H1 (cell line): Measurements from ENCODE around the gene CXCL3. TPM values are rescaled to one million over a fixed set of nuclear protein-coding genes. Genes with fewer than 3 reads are reported as not detected.

ENCODE experiments used
- CBX8 ChIP-seq: fragments of 300-800, 300-1000 bp; sonication (generic); IDR thresholded peaks from 2 replicates; pipeline ENCODE4 v1.7.1; 2016; ENCODE audit warnings: low read depth, low read length, borderline replicate concordance
- CHD2 ChIP-seq: IDR thresholded peaks from 2 replicates; pipeline ENCODE4 v1.6.1; 2012; ENCODE audit warnings: low read length, improper control_type of control experiment
- CREB1 ChIP-seq: IDR thresholded peaks from 2 replicates; pipeline ENCODE4 v1.6.1; 2012; ENCODE audit warnings: inconsistent platforms
- EP300 ChIP-seq, 2 experiments: IDR thresholded peaks; 1 replicate in 1 of 2; 2 replicates in 1 of 2; pipeline ENCODE4 v1.6.1; 2011 to 2012; ENCODE audit warnings: low read depth in 2 of 2, low read length in 2 of 2, mild to moderate bottlenecking in 2 of 2, borderline replicate concordance in 1 of 2, inconsistent platforms in 1 of 2, moderate library complexity in 1 of 2
- EZH2 ChIP-seq: fragments of 200-600 bp; sonication (generic); IDR thresholded peaks from 2 replicates; pipeline ENCODE4 v1.7.1; 2012; ENCODE audit warnings: low read depth, mild to moderate bottlenecking, moderate library complexity, low read length, inconsistent platforms; ENCODE audit not compliant: severe bottlenecking
- FOSL1 ChIP-seq: IDR thresholded peaks from 2 replicates; pipeline ENCODE4 v1.6.1; 2011; ENCODE audit warnings: mild to moderate bottlenecking, low read depth, low read length, moderate library complexity; ENCODE audit not compliant: insufficient read depth
- GTF2F1 ChIP-seq: IDR thresholded peaks from 2 replicates; pipeline ENCODE4 v1.6.1; 2012; ENCODE audit warnings: low read depth, low read length, improper control_type of control experiment, borderline replicate concordance
- KDM1A ChIP-seq: fragments of 200-600, 300-600 bp; sonication (generic); IDR thresholded peaks from 2 replicates; pipeline ENCODE4 v1.7.1; 2016; ENCODE audit warnings: mild to moderate bottlenecking, low read length, borderline replicate concordance
- MAFK ChIP-seq: IDR thresholded peaks from 2 replicates; pipeline ENCODE4 v1.6.1; 2012; ENCODE audit warnings: low read depth, mild to moderate bottlenecking, improper control_type of control experiment, low read length
- SIX5 ChIP-seq: IDR thresholded peaks from 2 replicates; pipeline ENCODE4 v1.6.1; 2011; ENCODE audit warnings: mild to moderate bottlenecking, low read depth, low read length
- TBP ChIP-seq: IDR thresholded peaks from 2 replicates; pipeline ENCODE4 v1.6.1; 2011; ENCODE audit warnings: low read depth, low read length, improper control_type of control experiment
- YY1 ChIP-seq: IDR thresholded peaks from 2 replicates; pipeline ENCODE4 v1.6.1; 2011; ENCODE audit warnings: low read depth, mild to moderate bottlenecking, low read length
- polyA plus RNA-seq, 7 experiments: library from polyadenylated mRNA; depleted of rRNA in 3 of 7; stranded (reverse) in 5 of 7; unstranded in 2 of 7; fragments of >200 nt in 5 of 7; fragments of 200-250 nt in 2 of 7; gene quantifications; 1 replicate in 5 of 7; 2 replicates in 1 of 7; 4 replicates in 1 of 7; pipeline versions ENCODE4 v1.2.1 to v1.2.3, GENCODE V29; 2011 to 2013; ENCODE audit warnings: missing spikeins in 2 of 7, mixed read lengths in 2 of 7
- total RNA-seq: library from RNA; stranded (reverse); fragmentation: NEBNext Ultra II Directional; extraction: Animal tissue kit (Norgen Biotek cat#: 25700); gene quantifications from 2 replicates; pipeline ENCODE4 v1.2.1, GENCODE V29; 2021
- TF ChIP-seq, protein P1 (sequence below): fragments of 300-600 bp; sonication (generic); IDR thresholded peaks from 2 replicates; pipeline ENCODE4 v1.7.1; 2012; ENCODE audit warnings: low read length, moderate library complexity, mild to moderate bottlenecking, inconsistent platforms; ENCODE audit not compliant: insufficient replicate concordance

The CXCL3 gene
- total and polyA plus RNA-seq, 2 of the 8 experiments (the other 6 are each of a cell fraction or from before 2014, with no cell fraction given), result 3.1 to 5.2 TPM

DNA sequence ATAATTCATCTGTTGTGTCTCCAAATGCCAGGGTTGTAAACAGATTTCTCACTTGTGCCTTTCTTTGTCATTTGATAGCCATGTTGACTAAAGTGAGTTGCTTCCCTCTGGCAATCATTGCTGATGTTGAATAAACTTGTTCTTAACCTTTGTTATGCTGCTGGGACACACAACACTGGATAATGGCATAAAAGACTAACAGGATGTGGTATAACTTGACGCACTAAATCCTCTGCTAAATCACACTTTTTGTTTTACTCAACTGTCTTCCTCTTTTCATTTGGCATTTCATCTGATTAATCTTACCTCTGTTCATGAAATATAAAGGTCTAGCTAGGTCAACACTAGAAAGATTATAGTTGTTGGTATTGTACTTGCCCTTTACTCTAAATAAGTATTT, 22.4 kb downstream of the CXCL3 start (continued):
- TF ChIP-seq, protein P1, sequence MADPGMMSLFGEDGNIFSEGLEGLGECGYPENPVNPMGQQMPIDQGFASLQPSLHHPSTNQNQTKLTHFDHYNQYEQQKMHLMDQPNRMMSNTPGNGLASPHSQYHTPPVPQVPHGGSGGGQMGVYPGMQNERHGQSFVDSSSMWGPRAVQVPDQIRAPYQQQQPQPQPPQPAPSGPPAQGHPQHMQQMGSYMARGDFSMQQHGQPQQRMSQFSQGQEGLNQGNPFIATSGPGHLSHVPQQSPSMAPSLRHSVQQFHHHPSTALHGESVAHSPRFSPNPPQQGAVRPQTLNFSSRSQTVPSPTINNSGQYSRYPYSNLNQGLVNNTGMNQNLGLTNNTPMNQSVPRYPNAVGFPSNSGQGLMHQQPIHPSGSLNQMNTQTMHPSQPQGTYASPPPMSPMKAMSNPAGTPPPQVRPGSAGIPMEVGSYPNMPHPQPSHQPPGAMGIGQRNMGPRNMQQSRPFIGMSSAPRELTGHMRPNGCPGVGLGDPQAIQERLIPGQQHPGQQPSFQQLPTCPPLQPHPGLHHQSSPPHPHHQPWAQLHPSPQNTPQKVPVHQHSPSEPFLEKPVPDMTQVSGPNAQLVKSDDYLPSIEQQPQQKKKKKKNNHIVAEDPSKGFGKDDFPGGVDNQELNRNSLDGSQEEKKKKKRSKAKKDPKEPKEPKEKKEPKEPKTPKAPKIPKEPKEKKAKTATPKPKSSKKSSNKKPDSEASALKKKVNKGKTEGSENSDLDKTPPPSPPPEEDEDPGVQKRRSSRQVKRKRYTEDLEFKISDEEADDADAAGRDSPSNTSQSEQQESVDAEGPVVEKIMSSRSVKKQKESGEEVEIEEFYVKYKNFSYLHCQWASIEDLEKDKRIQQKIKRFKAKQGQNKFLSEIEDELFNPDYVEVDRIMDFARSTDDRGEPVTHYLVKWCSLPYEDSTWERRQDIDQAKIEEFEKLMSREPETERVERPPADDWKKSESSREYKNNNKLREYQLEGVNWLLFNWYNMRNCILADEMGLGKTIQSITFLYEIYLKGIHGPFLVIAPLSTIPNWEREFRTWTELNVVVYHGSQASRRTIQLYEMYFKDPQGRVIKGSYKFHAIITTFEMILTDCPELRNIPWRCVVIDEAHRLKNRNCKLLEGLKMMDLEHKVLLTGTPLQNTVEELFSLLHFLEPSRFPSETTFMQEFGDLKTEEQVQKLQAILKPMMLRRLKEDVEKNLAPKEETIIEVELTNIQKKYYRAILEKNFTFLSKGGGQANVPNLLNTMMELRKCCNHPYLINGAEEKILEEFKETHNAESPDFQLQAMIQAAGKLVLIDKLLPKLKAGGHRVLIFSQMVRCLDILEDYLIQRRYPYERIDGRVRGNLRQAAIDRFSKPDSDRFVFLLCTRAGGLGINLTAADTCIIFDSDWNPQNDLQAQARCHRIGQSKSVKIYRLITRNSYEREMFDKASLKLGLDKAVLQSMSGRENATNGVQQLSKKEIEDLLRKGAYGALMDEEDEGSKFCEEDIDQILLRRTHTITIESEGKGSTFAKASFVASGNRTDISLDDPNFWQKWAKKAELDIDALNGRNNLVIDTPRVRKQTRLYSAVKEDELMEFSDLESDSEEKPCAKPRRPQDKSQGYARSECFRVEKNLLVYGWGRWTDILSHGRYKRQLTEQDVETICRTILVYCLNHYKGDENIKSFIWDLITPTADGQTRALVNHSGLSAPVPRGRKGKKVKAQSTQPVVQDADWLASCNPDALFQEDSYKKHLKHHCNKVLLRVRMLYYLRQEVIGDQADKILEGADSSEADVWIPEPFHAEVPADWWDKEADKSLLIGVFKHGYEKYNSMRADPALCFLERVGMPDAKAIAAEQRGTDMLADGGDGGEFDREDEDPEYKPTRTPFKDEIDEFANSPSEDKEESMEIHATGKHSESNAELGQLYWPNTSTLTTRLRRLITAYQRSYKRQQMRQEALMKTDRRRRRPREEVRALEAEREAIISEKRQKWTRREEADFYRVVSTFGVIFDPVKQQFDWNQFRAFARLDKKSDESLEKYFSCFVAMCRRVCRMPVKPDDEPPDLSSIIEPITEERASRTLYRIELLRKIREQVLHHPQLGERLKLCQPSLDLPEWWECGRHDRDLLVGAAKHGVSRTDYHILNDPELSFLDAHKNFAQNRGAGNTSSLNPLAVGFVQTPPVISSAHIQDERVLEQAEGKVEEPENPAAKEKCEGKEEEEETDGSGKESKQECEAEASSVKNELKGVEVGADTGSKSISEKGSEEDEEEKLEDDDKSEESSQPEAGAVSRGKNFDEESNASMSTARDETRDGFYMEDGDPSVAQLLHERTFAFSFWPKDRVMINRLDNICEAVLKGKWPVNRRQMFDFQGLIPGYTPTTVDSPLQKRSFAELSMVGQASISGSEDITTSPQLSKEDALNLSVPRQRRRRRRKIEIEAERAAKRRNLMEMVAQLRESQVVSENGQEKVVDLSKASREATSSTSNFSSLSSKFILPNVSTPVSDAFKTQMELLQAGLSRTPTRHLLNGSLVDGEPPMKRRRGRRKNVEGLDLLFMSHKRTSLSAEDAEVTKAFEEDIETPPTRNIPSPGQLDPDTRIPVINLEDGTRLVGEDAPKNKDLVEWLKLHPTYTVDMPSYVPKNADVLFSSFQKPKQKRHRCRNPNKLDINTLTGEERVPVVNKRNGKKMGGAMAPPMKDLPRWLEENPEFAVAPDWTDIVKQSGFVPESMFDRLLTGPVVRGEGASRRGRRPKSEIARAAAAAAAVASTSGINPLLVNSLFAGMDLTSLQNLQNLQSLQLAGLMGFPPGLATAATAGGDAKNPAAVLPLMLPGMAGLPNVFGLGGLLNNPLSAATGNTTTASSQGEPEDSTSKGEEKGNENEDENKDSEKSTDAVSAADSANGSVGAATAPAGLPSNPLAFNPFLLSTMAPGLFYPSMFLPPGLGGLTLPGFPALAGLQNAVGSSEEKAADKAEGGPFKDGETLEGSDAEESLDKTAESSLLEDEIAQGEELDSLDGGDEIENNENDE, result no peak
- TF ChIP-seq GTF2F1 (no peak), SIX5 (no peak), CHD2 (no peak), EP300 (IDR thresholded peaks at IDR 0.05; ENCODE audit: borderline replicate concordance in 1 of 2, low read depth in 2 of 2, low read length in 2 of 2) (no peak), YY1 (no peak), MAFK (no peak), EZH2 (no peak), KDM1A (no peak), CREB1 (no peak), TBP (no peak), CBX8 (no peak), FOSL1 (no peak)
